Neural crest cell (in vitro differentiated cells): ENCODE results near the gene HNRNPLL. TPM values are rescaled to one million over a fixed set of nuclear protein-coding genes. Genes with fewer than 3 reads are reported as not detected.
A peak's percentile ranks its signal among the peaks of the same experiment; 100 is the strongest.

Source experiments
- DNase-seq: peaks from one replicate; pipeline ENCODE4 v3.0.0; 2021; ENCODE audit warnings: low read depth, mixed read lengths, low spot score
- H3K27ac Mint-ChIP-seq: one replicate; pipeline ENCODE4 v1.8.0; 2021; ENCODE audit warnings: mild to moderate bottlenecking, mixed read lengths; ENCODE audit not compliant: unreplicated experiment
- H3K27me3 Mint-ChIP-seq: 2 replicates; pipeline ENCODE4 v1.8.0; 2021; ENCODE audit warnings: low read depth, mild to moderate bottlenecking, mixed read lengths
- H3K36me3 Mint-ChIP-seq: 2 replicates; pipeline ENCODE4 v1.8.0; 2021; ENCODE audit warnings: low read depth, mild to moderate bottlenecking, mixed read lengths
- H3K4me1 Mint-ChIP-seq: 2 replicates; pipeline ENCODE4 v1.8.0; 2021; ENCODE audit warnings: mixed read lengths
- H3K4me3 Mint-ChIP-seq: one replicate; pipeline ENCODE4 v1.8.0; 2021; ENCODE audit warnings: mild to moderate bottlenecking, mixed read lengths
- H3K9me3 Mint-ChIP-seq: 2 replicates; pipeline ENCODE4 v1.8.0; 2021; ENCODE audit warnings: mixed read lengths
- CTCF ChIP-seq: fragments of 200-600 bp; sonication (generic); conservative IDR thresholded peaks from 2 replicates; pipeline ENCODE4 v1.5.0; 2021; ENCODE audit warnings: antibody characterized with exemption, mild to moderate bottlenecking
- total RNA-seq: library from RNA; stranded (reverse); gene quantifications from 2 replicates; pipeline ENCODE4 v1.2.1, GENCODE V29; 2021

Gene HNRNPLL
- total RNA-seq, 1 donor from 2014 or later, result 79.9 TPM

- H3K27ac Mint-ChIP-seq, result peak overlapping the region; percentile 96
Measured at GRCh38 chr2:38600242-38600891, 2.4 kb downstream of the HNRNPLL start.

GRCh38 chr2:38599706-38600105, 3.0 kb downstream of the HNRNPLL start:
- H3K36me3 Mint-ChIP-seq, result peaks cover 2% of the 10 kb centered on the region
- peak overlapping the region; percentile 39 for H3K27ac Mint-ChIP-seq
- no peaks in the 10 kb centered on the region for H3K9me3 Mint-ChIP-seq
- peak overlapping the region; percentile 99 for H3K4me3 Mint-ChIP-seq
- no peak for DNase-seq
- H3K27me3 Mint-ChIP-seq, result no peaks in the 10 kb centered on the region
- peaks cover 61% of the 10 kb centered on the region for H3K4me1 Mint-ChIP-seq
- no peak for TF ChIP-seq CTCF

More at GRCh38 chr2:38600242-38600891, 2.4 kb downstream of the HNRNPLL start:
- Mint-ChIP-seq H3K27me3 (no peaks in the 10 kb centered on the region), H3K4me3 (peak overlapping the region; percentile 99), H3K4me1 (peaks cover 66% of the 10 kb centered on the region), H3K36me3 (peaks cover 2% of the 10 kb centered on the region), H3K9me3 (no peaks in the 10 kb centered on the region)
- no peak for DNase-seq
- TF ChIP-seq CTCF, result no peak

- Mint-ChIP-seq H3K27ac (no peak overlapping the region), H3K4me3 (peak overlapping the region; percentile 99), H3K36me3 (peaks cover 2% of the 10 kb centered on the region), H3K4me1 (peaks cover 55% of the 10 kb centered on the region), H3K9me3 (no peaks in the 10 kb centered on the region), H3K27me3 (no peaks in the 10 kb centered on the region)
- no peak for DNase-seq
- TF ChIP-seq CTCF, result no peak
Measured at GRCh38 chr2:38598991-38599295, 3.8 kb downstream of the HNRNPLL start.

GRCh38 chr2:38598200-38598990, 4.3 kb downstream of the HNRNPLL start:
- H3K27ac Mint-ChIP-seq, result no peak overlapping the region
- peaks cover 2% of the 10 kb centered on the region for H3K36me3 Mint-ChIP-seq
- no peak for TF ChIP-seq CTCF
- no peak for DNase-seq
- peak overlapping the region; percentile 12 for H3K4me3 Mint-ChIP-seq
- H3K27me3 Mint-ChIP-seq, result no peaks in the 10 kb centered on the region
- no peaks in the 10 kb centered on the region for H3K9me3 Mint-ChIP-seq
- H3K4me1 Mint-ChIP-seq, result peaks cover 51% of the 10 kb centered on the region

GRCh38 chr2:38597115-38597514, 5.6 kb downstream of the HNRNPLL start:
- Mint-ChIP-seq H3K4me1 (peaks cover 56% of the 10 kb centered on the region), H3K9me3 (no peaks in the 10 kb centered on the region), H3K27me3 (no peaks in the 10 kb centered on the region), H3K36me3 (peaks cover 2% of the 10 kb centered on the region), H3K4me3 (peak overlapping the region; percentile 45), H3K27ac (no peak overlapping the region)
- no peak for DNase-seq
- no peak for TF ChIP-seq CTCF
